ENCODE data around the gene CYP11A1. TPM values are rescaled to one million over a fixed set of nuclear protein-coding genes. Genes with fewer than 3 reads are reported as not detected.

CYP11A1 gene
- total RNA-seq, 1 experiment from 2014 or later: 1.7 TPM

DNA sequence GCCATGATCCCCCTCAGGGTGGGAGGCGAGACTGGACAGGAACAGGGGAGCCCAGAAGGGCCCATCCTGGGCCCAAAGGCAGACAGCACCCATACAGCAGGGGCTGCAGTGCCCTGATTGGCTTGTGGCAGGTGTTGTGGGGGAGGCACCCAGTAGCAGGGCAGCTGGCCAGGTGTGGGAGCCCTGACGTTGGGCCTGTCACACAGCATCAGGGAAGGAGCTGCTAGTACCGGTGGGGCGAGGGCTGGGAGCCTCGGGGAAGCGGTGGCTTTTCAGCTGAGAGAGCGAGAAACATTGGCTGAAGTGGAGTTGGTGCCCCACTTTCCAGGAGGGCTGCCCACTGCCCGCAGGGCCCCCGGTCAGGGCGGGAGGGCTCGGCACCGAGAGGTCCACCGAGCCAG is 19.7 kb upstream of the CYP11A1 start:
- no peak for DNase-seq
- Histone ChIP-seq H3T11ph (ENCODE audit: low read length) (no peak overlapping the region), H3K4ac (ENCODE audit: low read depth, low read length) (no peak overlapping the region), H3K9ac (ENCODE audit: extremely low read depth, insufficient read length, low read length) (no peak overlapping the region), H3K27me3 (ENCODE audit: insufficient read depth, low read length) (no peaks in the 10 kb centered on the region), H4K91ac (ENCODE audit: insufficient read length, low read depth, low read length) (no peak overlapping the region), H3K4me1 (ENCODE audit: insufficient read depth, low read length) (no peaks in the 10 kb centered on the region), H4K20me1 (ENCODE audit: control insufficient read depth, insufficient read depth, insufficient read length) (no peaks in the 10 kb centered on the region), H2BK20ac (ENCODE audit: low read depth, low read length, poor library complexity, severe bottlenecking) (no peak overlapping the region), H4K5ac (ENCODE audit: insufficient read length, low read depth, low read length) (no peak overlapping the region), H3K18ac (ENCODE audit: insufficient read length, low read depth, low read length) (no peak overlapping the region), H3K79me1 (ENCODE audit: insufficient read depth, low read depth, low read length, poor library complexity, severe bottlenecking) (no peaks in the 10 kb centered on the region), H3K56ac (ENCODE audit: insufficient read length, low read depth, low read length) (no peak overlapping the region), H3K27ac (ENCODE audit: insufficient read length, low read depth, low read length) (no peak overlapping the region), H2AFZ (ENCODE audit: low read length) (no peak overlapping the region), H3K79me2 (ENCODE audit: insufficient read depth, low read length) (no peaks in the 10 kb centered on the region), H2AK5ac (ENCODE audit: insufficient read length, low read length) (no peak overlapping the region), H3K23me2 (ENCODE audit: insufficient read length, low read depth, low read length, poor library complexity, severe bottlenecking) (no peaks in the 10 kb centered on the region), H3K9me3 (ENCODE audit: control insufficient read depth, low read depth, low read length) (no peaks in the 10 kb centered on the region), H3K14ac (ENCODE audit: insufficient read depth, low read length) (no peak overlapping the region), H2BK12ac (ENCODE audit: insufficient read length, low read depth, low read length) (no peak overlapping the region), H2BK120ac (ENCODE audit: low read depth, low read length, poor library complexity, severe bottlenecking) (no peak overlapping the region), H3K23ac (ENCODE audit: insufficient read length, low read depth, low read length) (no peak overlapping the region), H3K4me2 (ENCODE audit: insufficient read depth, insufficient read length, low read length) (no peak overlapping the region), H2BK15ac (ENCODE audit: low read depth, low read length) (no peak overlapping the region), H4K8ac (replicated peaks; ENCODE audit: insufficient read length, low read depth, low read length) (no peak overlapping the region), H2BK5ac (ENCODE audit: insufficient read length, low read length) (no peak overlapping the region)
- Mint-ChIP-seq H3K27me3 (ENCODE audit: low read depth) (no peaks in the 10 kb centered on the region; the same call in 1 of the 2 replicates), H3K4me1 (peaks cover 13 to 30% of the 10 kb centered on the region in 2 experiments), H3K36me3 (ENCODE audit: insufficient read depth in 1 of 3, low read depth in 3 of 3) (no peaks in the 10 kb centered on the region), H3K9me3 (no peaks in the 10 kb centered on the region; a peak in 1 of 5 replicates), H3K4me3 (no peak overlapping the region; a peak in 1 of 5 replicates), H3K27ac (no peak overlapping the region)
- TF ChIP-seq, protein P1, sequence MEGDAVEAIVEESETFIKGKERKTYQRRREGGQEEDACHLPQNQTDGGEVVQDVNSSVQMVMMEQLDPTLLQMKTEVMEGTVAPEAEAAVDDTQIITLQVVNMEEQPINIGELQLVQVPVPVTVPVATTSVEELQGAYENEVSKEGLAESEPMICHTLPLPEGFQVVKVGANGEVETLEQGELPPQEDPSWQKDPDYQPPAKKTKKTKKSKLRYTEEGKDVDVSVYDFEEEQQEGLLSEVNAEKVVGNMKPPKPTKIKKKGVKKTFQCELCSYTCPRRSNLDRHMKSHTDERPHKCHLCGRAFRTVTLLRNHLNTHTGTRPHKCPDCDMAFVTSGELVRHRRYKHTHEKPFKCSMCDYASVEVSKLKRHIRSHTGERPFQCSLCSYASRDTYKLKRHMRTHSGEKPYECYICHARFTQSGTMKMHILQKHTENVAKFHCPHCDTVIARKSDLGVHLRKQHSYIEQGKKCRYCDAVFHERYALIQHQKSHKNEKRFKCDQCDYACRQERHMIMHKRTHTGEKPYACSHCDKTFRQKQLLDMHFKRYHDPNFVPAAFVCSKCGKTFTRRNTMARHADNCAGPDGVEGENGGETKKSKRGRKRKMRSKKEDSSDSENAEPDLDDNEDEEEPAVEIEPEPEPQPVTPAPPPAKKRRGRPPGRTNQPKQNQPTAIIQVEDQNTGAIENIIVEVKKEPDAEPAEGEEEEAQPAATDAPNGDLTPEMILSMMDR (conservative IDR thresholded peaks at IDR 0.05): no peak
- no CpG with 5 or more reads among the region's 13 CpGs for WGBS (ENCODE audit: extremely low coverage, insufficient read length, low lambda C conversion rate)
